HG03103 (cell line): ENCODE results near the gene PRSS27.
"Not testable (repeated sequence)": the region's sequence is repeated elsewhere in the genome, so short reads cannot be mapped to it uniquely, and the experiment has no call there.

Experiments
- ATAC-seq: cut with Tn5 transposase; IDR thresholded peaks from one replicate; pipeline ENCODE4 v1.9.1; 2021; ENCODE audit warnings: low read depth; ENCODE audit not compliant: unreplicated experiment

Gene PRSS27

GRCh38 chr16:2734844-2735515, 15.0 kb upstream of the PRSS27 start:
- no peak for ATAC-seq

GRCh38 chr16:2728034-2728433, 8.0 kb upstream of the PRSS27 start:
- no peak for ATAC-seq

GRCh38 chr16:2726923-2727322, 6.9 kb upstream of the PRSS27 start:
- no peak for ATAC-seq

GRCh38 chr16:2724816-2725348, 4.9 kb upstream of the PRSS27 start:
- no peak for ATAC-seq

GRCh38 chr16:2724088-2724676, 4.2 kb upstream of the PRSS27 start:
- no peak for ATAC-seq

GRCh38 chr16:2721634-2722173, 1.7 kb upstream of the PRSS27 start:
- ATAC-seq = not testable (repeated sequence)

- ATAC-seq = peak; percentile 80
Measured at GRCh38 chr16:2720719-2721633, 952 bp upstream of the PRSS27 start.

- ATAC-seq = no peak
Measured at GRCh38 chr16:2719328-2720063, 528 bp downstream of the PRSS27 start.

GRCh38 chr16:2717383-2718263, 2.4 kb downstream of the PRSS27 start:
- no peak for ATAC-seq

GRCh38 chr16:2716948-2717347, 3.1 kb downstream of the PRSS27 start:
- ATAC-seq = no peak

GRCh38 chr16:2715966-2716885, 3.8 kb downstream of the PRSS27 start:
- ATAC-seq = no peak

GRCh38 chr16:2715519-2715918, 4.5 kb downstream of the PRSS27 start:
- ATAC-seq = no peak

- no peak for ATAC-seq
Measured at GRCh38 chr16:2715064-2715463, 5.0 kb downstream of the PRSS27 start.

GRCh38 chr16:2713985-2714774, 5.8 kb downstream of the PRSS27 start:
- no peak for ATAC-seq

GRCh38 chr16:2713523-2713922, 6.5 kb downstream of the PRSS27 start:
- ATAC-seq = no peak

GRCh38 chr16:2712546-2712945, 7.5 kb downstream of the PRSS27 start:
- no peak for ATAC-seq

GRCh38 chr16:2712063-2712441, 8.0 kb downstream of the PRSS27 start:
- ATAC-seq = no peak
